Ovary (tissue), 3 donors: ENCODE results near the gene DDTL.
"Not testable (repeated sequence)": the region's sequence is repeated elsewhere in the genome, so short reads cannot be mapped to it uniquely, and the experiment has no call there.

ENCODE experiments used
- POLR2A ChIP-seq: fragments of 450-650 bp; IDR thresholded peaks from one replicate; pipeline ENCODE4 v1.6.1; 2017; ENCODE audit warnings: antibody characterized with exemption, mild to moderate bottlenecking, moderate library complexity
- TF ChIP-seq, protein P1 (sequence below), 3 donors: fragments of 450-650 bp in 2 of 3; fragments of 200-600 bp in 1 of 3; IDR thresholded peaks; one replicate each; pipeline versions ENCODE4 v1.5.1 to v1.8.0; 2016 to 2022; ENCODE audit warnings: antibody characterized with exemption in 3 of 3, mild to moderate bottlenecking in 1 of 3
- donor health status: DM: no; HTN: no; CAD: no.

GRCh38 chr22:23966568-23966967 is at the start of gene DDTL:
- TF ChIP-seq, protein P1, sequence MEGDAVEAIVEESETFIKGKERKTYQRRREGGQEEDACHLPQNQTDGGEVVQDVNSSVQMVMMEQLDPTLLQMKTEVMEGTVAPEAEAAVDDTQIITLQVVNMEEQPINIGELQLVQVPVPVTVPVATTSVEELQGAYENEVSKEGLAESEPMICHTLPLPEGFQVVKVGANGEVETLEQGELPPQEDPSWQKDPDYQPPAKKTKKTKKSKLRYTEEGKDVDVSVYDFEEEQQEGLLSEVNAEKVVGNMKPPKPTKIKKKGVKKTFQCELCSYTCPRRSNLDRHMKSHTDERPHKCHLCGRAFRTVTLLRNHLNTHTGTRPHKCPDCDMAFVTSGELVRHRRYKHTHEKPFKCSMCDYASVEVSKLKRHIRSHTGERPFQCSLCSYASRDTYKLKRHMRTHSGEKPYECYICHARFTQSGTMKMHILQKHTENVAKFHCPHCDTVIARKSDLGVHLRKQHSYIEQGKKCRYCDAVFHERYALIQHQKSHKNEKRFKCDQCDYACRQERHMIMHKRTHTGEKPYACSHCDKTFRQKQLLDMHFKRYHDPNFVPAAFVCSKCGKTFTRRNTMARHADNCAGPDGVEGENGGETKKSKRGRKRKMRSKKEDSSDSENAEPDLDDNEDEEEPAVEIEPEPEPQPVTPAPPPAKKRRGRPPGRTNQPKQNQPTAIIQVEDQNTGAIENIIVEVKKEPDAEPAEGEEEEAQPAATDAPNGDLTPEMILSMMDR (IDR thresholded peaks at IDR 0.05), result not testable (repeated sequence)
- TF ChIP-seq POLR2A, result not testable (repeated sequence)
